C4-2B (cell line): ENCODE measurements around the gene STRIP2.

Experiments
- ZFX ChIP-seq: fragments of 450-650 bp; IDR thresholded peaks from 2 replicates; pipeline ENCODE4 v1.6.1; 2017
- TF ChIP-seq, protein P1 (sequence below): fragments of 450-650 bp; conservative IDR thresholded peaks from 2 replicates; pipeline ENCODE4 v1.5.1; 2017; ENCODE audit warnings: mild to moderate bottlenecking

DNA sequence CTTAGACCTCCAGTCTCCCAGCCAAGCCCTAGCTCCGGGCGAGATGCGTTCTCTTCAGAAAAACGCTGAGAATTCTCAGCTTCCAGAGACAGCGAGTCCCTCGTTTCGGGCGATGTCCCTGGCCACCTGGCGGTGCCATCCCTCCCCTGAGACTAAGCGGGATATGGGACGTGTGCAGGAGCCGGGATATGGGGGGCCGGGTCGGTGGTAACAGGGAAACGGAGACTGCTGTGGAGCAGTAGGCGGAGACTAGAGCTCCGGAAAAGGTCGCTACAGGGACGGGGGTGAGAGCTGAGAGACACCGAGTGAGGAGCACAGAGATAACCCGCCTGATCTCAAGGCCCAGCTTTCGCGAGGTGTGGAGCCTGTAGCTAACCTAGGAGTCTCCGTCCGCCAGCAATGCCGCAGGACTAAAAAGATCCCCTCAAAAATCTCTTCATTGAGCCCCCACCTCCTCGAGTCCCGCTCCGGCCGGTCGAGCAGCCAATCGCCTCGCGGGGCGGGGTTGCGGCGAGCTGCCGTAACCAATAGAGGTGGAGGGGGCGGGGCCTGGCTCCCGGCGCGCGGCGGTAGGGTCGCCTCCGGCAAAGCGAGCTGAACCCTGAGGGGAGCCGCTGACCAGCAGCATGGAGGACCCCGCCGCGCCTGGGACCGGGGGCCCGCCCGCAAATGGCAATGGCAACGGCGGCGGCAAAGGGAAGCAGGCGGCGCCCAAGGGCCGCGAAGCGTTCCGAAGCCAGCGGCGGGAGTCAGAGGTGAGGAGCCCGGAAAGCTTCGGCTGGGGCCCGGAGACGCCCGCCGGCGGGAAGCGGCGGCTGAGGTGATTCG is at the start of gene STRIP2:
- TF ChIP-seq, protein P1, sequence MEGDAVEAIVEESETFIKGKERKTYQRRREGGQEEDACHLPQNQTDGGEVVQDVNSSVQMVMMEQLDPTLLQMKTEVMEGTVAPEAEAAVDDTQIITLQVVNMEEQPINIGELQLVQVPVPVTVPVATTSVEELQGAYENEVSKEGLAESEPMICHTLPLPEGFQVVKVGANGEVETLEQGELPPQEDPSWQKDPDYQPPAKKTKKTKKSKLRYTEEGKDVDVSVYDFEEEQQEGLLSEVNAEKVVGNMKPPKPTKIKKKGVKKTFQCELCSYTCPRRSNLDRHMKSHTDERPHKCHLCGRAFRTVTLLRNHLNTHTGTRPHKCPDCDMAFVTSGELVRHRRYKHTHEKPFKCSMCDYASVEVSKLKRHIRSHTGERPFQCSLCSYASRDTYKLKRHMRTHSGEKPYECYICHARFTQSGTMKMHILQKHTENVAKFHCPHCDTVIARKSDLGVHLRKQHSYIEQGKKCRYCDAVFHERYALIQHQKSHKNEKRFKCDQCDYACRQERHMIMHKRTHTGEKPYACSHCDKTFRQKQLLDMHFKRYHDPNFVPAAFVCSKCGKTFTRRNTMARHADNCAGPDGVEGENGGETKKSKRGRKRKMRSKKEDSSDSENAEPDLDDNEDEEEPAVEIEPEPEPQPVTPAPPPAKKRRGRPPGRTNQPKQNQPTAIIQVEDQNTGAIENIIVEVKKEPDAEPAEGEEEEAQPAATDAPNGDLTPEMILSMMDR, result peak; percentile 27; the same call in 1 of the 2 replicates
- peak; percentile 72 for TF ChIP-seq ZFX
